HG02885 (cell line): ENCODE results near the gene DDX39A.

Source experiments
- ATAC-seq: cut with Tn5 transposase; IDR thresholded peaks from one replicate; pipeline ENCODE4 v1.9.1; 2021; ENCODE audit warnings: mild to moderate bottlenecking; ENCODE audit not compliant: unreplicated experiment, poor library complexity

DDX39A gene

GRCh38 chr19:14435320-14436050, 16.3 kb upstream of the DDX39A start:
- no peak for ATAC-seq

GRCh38 chr19:14434543-14435319, 15.6 kb upstream of the DDX39A start:
- ATAC-seq, result no peak

GRCh38 chr19:14433554-14434501, 14.7 kb upstream of the DDX39A start:
- peak; percentile 16 for ATAC-seq

- peak; percentile 65 for ATAC-seq
Measured at GRCh38 chr19:14432791-14433553, 13.8 kb upstream of the DDX39A start, which contains the start of gene PKN1. Gene PKN1, plus strand, starts transcription at chr19:14433306. Its CDS starts 216 bp downstream, at chr19:14433522.

- no peak for ATAC-seq
Measured at GRCh38 chr19:14430712-14431111, 11.6 kb upstream of the DDX39A start.

- ATAC-seq, result no peak
Measured at GRCh38 chr19:14428882-14429416, 9.8 kb upstream of the DDX39A start.

GRCh38 chr19:14427461-14427860, 8.3 kb upstream of the DDX39A start:
- no peak for ATAC-seq

GRCh38 chr19:14425696-14426138, 6.6 kb upstream of the DDX39A start:
- ATAC-seq, result no peak

- peak; percentile 38 for ATAC-seq
Measured at GRCh38 chr19:14418856-14419105, 360 bp downstream of the DDX39A start.

GRCh38 chr19:14416817-14417231, 2.3 kb downstream of the DDX39A start:
- no peak for ATAC-seq

- no peak for ATAC-seq
Measured at GRCh38 chr19:14414926-14415690, 4.0 kb downstream of the DDX39A start.

- ATAC-seq, result no peak
Measured at GRCh38 chr19:14413693-14414181, 5.4 kb downstream of the DDX39A start.

GRCh38 chr19:14412996-14413692, 6.0 kb downstream of the DDX39A start:
- ATAC-seq, result no peak

- no peak for ATAC-seq
Measured at GRCh38 chr19:14412324-14412995, 6.7 kb downstream of the DDX39A start.

GRCh38 chr19:14411938-14412245, 7.2 kb downstream of the DDX39A start:
- no peak for ATAC-seq

- ATAC-seq, result no peak
Measured at GRCh38 chr19:14411161-14411937, 7.8 kb downstream of the DDX39A start.
